ENCODE data around the gene ZC3H11A.

- TF ChIP-seq CTCF (IDR thresholded peaks at IDR 0.05) (no peak), POLR2A (IDR thresholded peaks at IDR 0.05) (no peak)
These were observed 30.2 kb upstream of the ZC3H11A start, which contains the start of gene LAX1 for GRCh38 chr1:203765029-203765837.
